A549 (cell line): ENCODE data around the gene STRADB. TPM values are rescaled to one million over a fixed set of nuclear protein-coding genes. Genes with fewer than 3 reads are reported as not detected.

Experiments used
- ATAC-seq, 2 experiments: fragments of 200-7000 bp in 1 of 2; fragments of >200 bp in 1 of 2; cut with Nextera tagmentation in 1 of 2; cut with Tn5 transposase in 1 of 2; 3 replicates each; pipeline versions ENCODE4 v1.8.0 to v1.9.1; 2018 to 2020; ENCODE audit warnings: mild to moderate bottlenecking in 1 of 2, moderate library complexity in 1 of 2
- CTCF ChIA-PET: fragments of 300-600 bp; sonication (Branson Sonifier 250); formaldehyde crosslinking; extraction: SDS; loops from one replicate; lab custom pipeline; 2021; ENCODE audit warnings: antibody characterized with exemption, inconsistent platforms; lab: Yijun Ruan, JAX
- POLR2A ChIA-PET: fragments of 350-600 bp; formaldehyde crosslinking; extraction: SDS; loops from one replicate; lab custom pipeline; 2021; ENCODE audit warnings: antibody characterized with exemption, inconsistent platforms; lab: Yijun Ruan, JAX
- DNase-seq, 2 experiments: peaks; one replicate each; pipeline versions ENCODE4 v3.0.0 to v3.0.0-alpha.2; 2011 to 2016; ENCODE audit warnings: low read depth in 1 of 2, low spot score in 1 of 2
- FAIRE-seq: peaks from 2 replicates; lab custom pipeline; 2011; peaks lifted over from hg19 to GRCh38; lab: Jason Lieb, UNC
- H3K27ac ChIP-seq, 2 experiments: fragments of >200 bp; sonication (Bioruptor Twin); formaldehyde crosslinking; 3 replicates each; pipeline ENCODE4 v1.5.1; 2016 to 2017
- H3K4me1 ChIP-seq: fragments of >200 bp; sonication (Bioruptor Twin); formaldehyde crosslinking; 3 replicates; pipeline ENCODE4 v1.6.1; 2016
- H3K4me2 ChIP-seq: fragments of >200 bp; sonication (Bioruptor Twin); formaldehyde crosslinking; 3 replicates; pipeline ENCODE4 v1.6.1; 2016
- H3K4me3 ChIP-seq: fragments of >200 bp; sonication (Bioruptor Twin); formaldehyde crosslinking; 3 replicates; pipeline ENCODE4 v1.5.1; 2016
- H3K9me3 ChIP-seq: fragments of >200 bp; sonication (Bioruptor Twin); formaldehyde crosslinking; 3 replicates; pipeline ENCODE4 v1.6.1; 2016
- CHD4 ChIP-seq: fragments of 200-600 bp; sonication (generic); IDR thresholded peaks from 2 replicates; pipeline ENCODE4 v1.6.1; 2016; ENCODE audit warnings: antibody characterized with exemption, mild to moderate bottlenecking, borderline replicate concordance
- CTCF ChIP-seq: fragments of >200 bp; sonication (Bioruptor Twin); formaldehyde crosslinking; IDR thresholded peaks from 3 replicates; pipeline ENCODE4 v1.5.1; 2016
- EHMT2 ChIP-seq: fragments of 200-600 bp; sonication (generic); IDR thresholded peaks from 2 replicates; pipeline ENCODE4 v1.6.1; 2016; ENCODE audit warnings: antibody characterized with exemption, low read depth, mild to moderate bottlenecking, moderate library complexity
- ELK1 ChIP-seq: fragments of 150-350 bp; IDR thresholded peaks from 2 replicates; pipeline ENCODE4 v1.6.1; 2014; ENCODE audit warnings: low read depth, mild to moderate bottlenecking, low read length
- ESRRA ChIP-seq: fragments of 150-350 bp; IDR thresholded peaks from 2 replicates; pipeline ENCODE4 v1.6.1; 2014; ENCODE audit warnings: mild to moderate bottlenecking, low read length, borderline replicate concordance
- FOSL2 ChIP-seq, 2 experiments: fragments of 450-650 bp in 1 of 2; fragments of >200 bp in 1 of 2; sonication (Bioruptor Twin) in 1 of 2; formaldehyde crosslinking; IDR thresholded peaks; 2 replicates each; pipeline versions ENCODE4 v1.5.0 to v1.6.1; 2016 to 2020; ENCODE audit warnings: mild to moderate bottlenecking in 1 of 2, moderate library complexity in 1 of 2
- JUN ChIP-seq, 2 experiments: fragments of >200 bp; sonication (Bioruptor Twin); formaldehyde crosslinking; IDR thresholded peaks; 2 replicates in 1 of 2; 3 replicates in 1 of 2; pipeline ENCODE4 v1.6.1; 2016 to 2017
- MYC ChIP-seq: IDR thresholded peaks from 2 replicates; pipeline ENCODE4 v1.6.1; 2012; ENCODE audit warnings: mild to moderate bottlenecking, inconsistent platforms, low read length, improper control_type of control experiment, borderline replicate concordance
- PBX3 ChIP-seq: IDR thresholded peaks from 2 replicates; pipeline ENCODE4 v1.6.1; 2012
- PHF8 ChIP-seq: fragments of 200-600 bp; sonication (generic); IDR thresholded peaks from 2 replicates; pipeline ENCODE4 v1.6.1; 2016; ENCODE audit warnings: low read depth, mild to moderate bottlenecking, antibody characterized with exemption, moderate library complexity, borderline replicate concordance
- REST ChIP-seq: fragments of 200-600 bp; sonication (generic); IDR thresholded peaks from 2 replicates; pipeline ENCODE4 v1.6.1; 2016; ENCODE audit warnings: antibody characterized with exemption, mild to moderate bottlenecking, moderate library complexity
- RNF2 ChIP-seq: fragments of 200-600 bp; sonication (generic); IDR thresholded peaks from 2 replicates; pipeline ENCODE4 v1.6.1; 2016; ENCODE audit warnings: low read depth, mild to moderate bottlenecking, antibody characterized with exemption, moderate library complexity, borderline replicate concordance
- TFCP2L1 ChIP-seq: fragments of 250-450 bp; sonication (Bioruptor Pico); IDR thresholded peaks from 2 replicates; pipeline ENCODE4 v1.5.0; 2021; ENCODE audit warnings: mild to moderate bottlenecking
- ZNF302 ChIP-seq: fragments of 250-450 bp; sonication (Bioruptor Pico); IDR thresholded peaks from 2 replicates; pipeline ENCODE4 v1.9.0; 2021; ENCODE audit warnings: inconsistent platforms, mild to moderate bottlenecking, moderate library complexity
- WGBS: methylation state at CpG from one replicate; pipeline ENCODE4 v1.1.6; 2017; ENCODE audit errors: missing lambda C conversion rate; 5-methylcytosine and 5-hydroxymethylcytosine counted together
- polyA plus RNA-seq, 4 experiments: library from polyadenylated mRNA; depleted of rRNA in 3 of 4; stranded (reverse); fragments of >200 nt; fragmentation: RNase III in 1 of 4; extraction: RNeasy Plus Mini Kit Qiagen cat#74134 plus additional on column Dnase treatment in 1 of 4; gene quantifications; 2 replicates in 3 of 4; 3 replicates in 1 of 4; pipeline ENCODE4 v1.2.3, GENCODE V29; 2011 to 2017

Gene STRADB
- polyA plus RNA-seq, 2 of the 4 experiments (the other 2 are of a cell fraction): 24.0 to 29.0 TPM

- no peak for TF ChIP-seq RNF2
- TF ChIP-seq ESRRA: no peak
- no peak for TF ChIP-seq CHD4
- no peak for TF ChIP-seq REST
- no peak for TF ChIP-seq JUN (IDR thresholded peaks at IDR 0.05)
- no peak for TF ChIP-seq PHF8
- no peak for ATAC-seq
- Histone ChIP-seq H3K4me2 (no peak overlapping the region), H3K4me1 (no peaks in the 10 kb centered on the region; the same call in 2 of the 3 replicates), H3K9me3 (peaks cover 6% of the 10 kb centered on the region; the same call in 1 of the 3 replicates), H3K4me3 (no peak overlapping the region), H3K27ac (no peak overlapping the region)
- no peak for DNase-seq
- CTCF ChIA-PET: no interaction called here
- FAIRE-seq: no peak
- POLR2A ChIA-PET: no interaction called here
Measured at GRCh38 chr2:201458381-201458780, 6.8 kb downstream of the STRADB start.

GRCh38 chr2:201460532-201460931 is 9.0 kb downstream of the STRADB start:
- H3K4me1 ChIP-seq: no peaks in the 10 kb centered on the region
- CTCF ChIA-PET: no interaction called here
- no peak overlapping the region for H3K4me2 ChIP-seq
- TF ChIP-seq ZNF302 (CRISPR knock-in tag): no peak
- no peak for TF ChIP-seq ELK1
- no peak for DNase-seq
- 90% methylated on average over 1 of the region's 1 CpG for WGBS
- POLR2A ChIA-PET: no interaction called here
- peaks cover 6% of the 10 kb centered on the region; the same call in 1 of the 3 replicates for H3K9me3 ChIP-seq
- no peak for ATAC-seq
- no peak overlapping the region for H3K27ac ChIP-seq
- no peak for FAIRE-seq
- no peak overlapping the region for H3K4me3 ChIP-seq

GRCh38 chr2:201464547-201464946 is 13.0 kb downstream of the STRADB start:
- Histone ChIP-seq H3K4me1 (0 out of 3 replicates have a peak, but pooled peaks cover 4% of the 10 kb centered on the region), H3K4me2 (no peak overlapping the region), H3K4me3 (no peak overlapping the region), H3K9me3 (peaks cover 6% of the 10 kb centered on the region; the same call in 1 of the 3 replicates), H3K27ac (no peak overlapping the region)
- 80% methylated on average over 1 of the region's 1 CpG for WGBS
- DNase-seq: no peak
- no peak for FAIRE-seq
- ChIA-PET CTCF (no interaction called here), POLR2A (no interaction called here)
- no peak for TF ChIP-seq FOSL2 (IDR thresholded peaks at IDR 0.05)
- TF ChIP-seq FOSL2 (CRISPR knock-in tag; IDR thresholded peaks at IDR 0.05): no peak
- TF ChIP-seq EHMT2: no peak
- no peak for TF ChIP-seq MYC
- no peak for TF ChIP-seq CTCF
- TF ChIP-seq PHF8: no peak
- no peak for TF ChIP-seq JUN (IDR thresholded peaks at IDR 0.05)
- TF ChIP-seq PBX3: no peak
- no peak for TF ChIP-seq TFCP2L1 (CRISPR knock-in tag)
- ATAC-seq: no peak
